Osteocyte (in vitro differentiated cells): ENCODE results near the gene C10orf90. TPM values are rescaled to one million over a fixed set of nuclear protein-coding genes. Genes with fewer than 3 reads are reported as not detected.

ENCODE experiments used
- DNase-seq: peaks from one replicate; pipeline ENCODE4 v3.0.0; 2021; ENCODE audit warnings: mixed read lengths; ENCODE audit not compliant: unreplicated experiment; ENCODE audit errors: extremely low spot score
- H3K27ac Mint-ChIP-seq: one replicate; pipeline ENCODE4 v1.8.0; 2021; ENCODE audit warnings: mild to moderate bottlenecking, mixed read lengths; ENCODE audit not compliant: unreplicated experiment
- H3K27me3 Mint-ChIP-seq: one replicate; pipeline ENCODE4 v1.8.0; 2021; ENCODE audit warnings: mixed read lengths; ENCODE audit not compliant: unreplicated experiment
- H3K36me3 Mint-ChIP-seq: one replicate; pipeline ENCODE4 v1.8.0; 2021; ENCODE audit warnings: mixed read lengths; ENCODE audit not compliant: unreplicated experiment
- H3K4me1 Mint-ChIP-seq: one replicate; pipeline ENCODE4 v1.8.0; 2021; ENCODE audit warnings: mixed read lengths; ENCODE audit not compliant: unreplicated experiment
- H3K4me3 Mint-ChIP-seq: one replicate; pipeline ENCODE4 v1.8.0; 2021; ENCODE audit warnings: mild to moderate bottlenecking, moderate library complexity, mixed read lengths; ENCODE audit not compliant: unreplicated experiment
- H3K9me3 Mint-ChIP-seq: one replicate; pipeline ENCODE4 v1.8.0; 2021; ENCODE audit warnings: mixed read lengths; ENCODE audit not compliant: unreplicated experiment
- total RNA-seq: library from RNA; stranded (reverse); gene quantifications from 2 replicates; pipeline ENCODE4 v1.2.1, GENCODE V29; 2021
- TF ChIP-seq, protein P1 (sequence below): fragments of 200-600 bp; sonication (generic); IDR thresholded peaks from 2 replicates; pipeline ENCODE4 v1.5.0; 2021; ENCODE audit warnings: antibody characterized with exemption, mild to moderate bottlenecking, moderate library complexity

Gene C10orf90
- total RNA-seq, 1 donor from 2014 or later = not detected

GRCh38 chr10:126518218-126519080 is 152.0 kb downstream of the C10orf90 start:
- H3K4me3 Mint-ChIP-seq = no peak overlapping the region
- H3K27ac Mint-ChIP-seq = no peak overlapping the region
- TF ChIP-seq, protein P1, sequence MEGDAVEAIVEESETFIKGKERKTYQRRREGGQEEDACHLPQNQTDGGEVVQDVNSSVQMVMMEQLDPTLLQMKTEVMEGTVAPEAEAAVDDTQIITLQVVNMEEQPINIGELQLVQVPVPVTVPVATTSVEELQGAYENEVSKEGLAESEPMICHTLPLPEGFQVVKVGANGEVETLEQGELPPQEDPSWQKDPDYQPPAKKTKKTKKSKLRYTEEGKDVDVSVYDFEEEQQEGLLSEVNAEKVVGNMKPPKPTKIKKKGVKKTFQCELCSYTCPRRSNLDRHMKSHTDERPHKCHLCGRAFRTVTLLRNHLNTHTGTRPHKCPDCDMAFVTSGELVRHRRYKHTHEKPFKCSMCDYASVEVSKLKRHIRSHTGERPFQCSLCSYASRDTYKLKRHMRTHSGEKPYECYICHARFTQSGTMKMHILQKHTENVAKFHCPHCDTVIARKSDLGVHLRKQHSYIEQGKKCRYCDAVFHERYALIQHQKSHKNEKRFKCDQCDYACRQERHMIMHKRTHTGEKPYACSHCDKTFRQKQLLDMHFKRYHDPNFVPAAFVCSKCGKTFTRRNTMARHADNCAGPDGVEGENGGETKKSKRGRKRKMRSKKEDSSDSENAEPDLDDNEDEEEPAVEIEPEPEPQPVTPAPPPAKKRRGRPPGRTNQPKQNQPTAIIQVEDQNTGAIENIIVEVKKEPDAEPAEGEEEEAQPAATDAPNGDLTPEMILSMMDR = no peak
- H3K9me3 Mint-ChIP-seq = no peaks in the 10 kb centered on the region
- peaks cover 13% of the 10 kb centered on the region for H3K27me3 Mint-ChIP-seq
- H3K4me1 Mint-ChIP-seq = peaks cover 2% of the 10 kb centered on the region
- peak; percentile 48 for DNase-seq
- H3K36me3 Mint-ChIP-seq = no peaks in the 10 kb centered on the region

GRCh38 chr10:126516515-126516914 is 154.0 kb downstream of the C10orf90 start:
- TF ChIP-seq, protein P1 = no peak
- Mint-ChIP-seq H3K9me3 (no peaks in the 10 kb centered on the region), H3K4me3 (no peak overlapping the region), H3K4me1 (peaks cover 2% of the 10 kb centered on the region), H3K27me3 (peaks cover 16% of the 10 kb centered on the region), H3K36me3 (no peaks in the 10 kb centered on the region), H3K27ac (no peak overlapping the region)
- DNase-seq = peak; percentile 48

GRCh38 chr10:126511917-126512479 is 158.5 kb downstream of the C10orf90 start:
- H3K9me3 Mint-ChIP-seq = no peaks in the 10 kb centered on the region
- H3K4me1 Mint-ChIP-seq = no peaks in the 10 kb centered on the region
- H3K4me3 Mint-ChIP-seq = no peak overlapping the region
- peaks cover 33% of the 10 kb centered on the region for H3K27me3 Mint-ChIP-seq
- no peak for DNase-seq
- TF ChIP-seq, protein P1 = no peak
- H3K36me3 Mint-ChIP-seq = no peaks in the 10 kb centered on the region
- H3K27ac Mint-ChIP-seq = no peak overlapping the region

DNA sequence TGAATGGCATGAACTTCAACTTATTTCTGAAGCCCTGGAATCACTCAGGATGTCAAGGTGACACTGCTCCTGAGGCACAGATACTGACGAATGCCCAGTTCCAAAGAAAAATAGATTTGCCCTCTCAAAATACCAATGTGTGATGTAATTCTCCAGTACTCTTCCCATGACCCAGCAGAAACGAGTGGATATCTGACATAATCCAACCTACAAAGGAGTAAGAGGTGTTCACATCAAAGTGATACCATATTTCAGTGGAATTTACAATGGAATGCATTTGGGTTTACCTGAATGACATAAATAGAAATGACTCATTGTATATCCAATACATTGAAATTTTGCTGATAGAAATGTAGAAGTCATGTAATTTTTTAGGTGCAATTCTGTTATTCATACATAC is 161.3 kb downstream of the C10orf90 start:
- Mint-ChIP-seq H3K4me1 (no peaks in the 10 kb centered on the region), H3K36me3 (no peaks in the 10 kb centered on the region), H3K27ac (no peak overlapping the region), H3K27me3 (peaks cover 30% of the 10 kb centered on the region), H3K9me3 (no peaks in the 10 kb centered on the region), H3K4me3 (no peak overlapping the region)
- DNase-seq = no peak
- TF ChIP-seq, protein P1 = no peak

DNA sequence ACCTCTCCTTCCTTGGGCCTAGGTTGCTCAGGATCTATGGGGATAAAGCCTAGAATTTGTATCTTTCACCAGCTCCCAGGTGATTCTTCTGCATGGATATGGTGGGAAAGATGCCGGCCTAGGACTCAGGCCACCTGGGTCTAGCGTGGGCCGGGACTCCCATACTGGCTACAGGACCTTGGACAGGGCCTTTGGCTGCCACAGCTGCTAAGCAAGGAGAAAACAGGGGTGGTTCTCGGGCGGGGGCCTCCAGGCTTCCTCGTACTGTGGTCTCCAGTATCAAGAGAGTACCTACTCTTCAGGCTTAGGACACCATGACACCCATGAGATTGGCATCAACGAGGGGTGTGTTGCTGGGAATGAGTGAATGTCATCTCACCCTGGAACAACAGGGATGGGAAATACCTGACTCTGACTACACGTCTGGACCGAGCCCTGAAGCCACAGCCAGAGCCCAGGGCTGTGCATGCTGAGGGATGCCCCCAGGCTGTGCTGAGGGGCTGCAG is 161.9 kb downstream of the C10orf90 start:
- Mint-ChIP-seq H3K4me3 (no peak overlapping the region), H3K36me3 (no peaks in the 10 kb centered on the region), H3K9me3 (no peaks in the 10 kb centered on the region), H3K27ac (no peak overlapping the region), H3K4me1 (no peaks in the 10 kb centered on the region), H3K27me3 (peaks cover 27% of the 10 kb centered on the region)
- TF ChIP-seq, protein P1 = no peak
- no peak for DNase-seq
